Activated CD4-positive, alpha-beta T cell treated with anti-CD3 and anti-CD28 coated beads for 4 hours (primary cell): ENCODE data around the gene MAP3K20.
"Not testable (repeated sequence)": the region's sequence is repeated elsewhere in the genome, so short reads cannot be mapped to it uniquely, and the experiment has no call there.

Source experiments
- DNase-seq, 2 donors: peaks; one replicate each; pipeline ENCODE4 v3.0.0-alpha.2; 2020

The MAP3K20 gene

DNA sequence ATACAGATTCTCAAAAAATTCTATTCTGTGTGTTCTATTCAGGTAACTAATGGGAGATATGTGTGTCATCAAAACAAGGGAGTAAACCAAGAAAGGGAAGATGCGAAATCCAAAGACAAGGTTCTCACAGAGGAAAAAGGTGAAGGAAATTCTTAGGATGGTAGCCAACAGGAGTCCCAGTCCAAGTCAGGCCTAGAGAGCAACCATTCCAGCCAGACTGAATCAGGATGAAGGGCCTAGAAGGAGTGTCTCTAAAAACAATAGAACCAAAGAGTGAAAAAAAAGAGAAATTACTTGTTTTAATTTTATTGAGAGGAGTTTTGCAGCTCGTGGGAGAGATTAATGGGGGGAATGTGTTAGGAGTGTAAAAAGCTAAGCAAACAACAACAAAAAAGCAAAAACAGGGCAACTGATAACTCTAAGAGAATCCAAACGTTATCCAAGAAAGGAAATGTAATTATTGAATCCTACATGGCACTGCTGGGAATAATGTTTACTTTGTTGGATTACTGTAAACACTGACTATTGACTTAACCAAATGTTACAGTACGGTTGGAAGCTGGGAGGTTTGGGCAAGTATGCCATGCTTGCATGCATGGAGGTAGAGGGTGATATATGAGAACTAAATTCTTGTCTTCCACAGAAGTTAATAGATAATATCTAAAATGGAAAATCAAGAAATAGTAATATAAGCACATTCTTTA, 12.3 kb downstream of the MAP3K20 start:
- no peak for DNase-seq

DNA sequence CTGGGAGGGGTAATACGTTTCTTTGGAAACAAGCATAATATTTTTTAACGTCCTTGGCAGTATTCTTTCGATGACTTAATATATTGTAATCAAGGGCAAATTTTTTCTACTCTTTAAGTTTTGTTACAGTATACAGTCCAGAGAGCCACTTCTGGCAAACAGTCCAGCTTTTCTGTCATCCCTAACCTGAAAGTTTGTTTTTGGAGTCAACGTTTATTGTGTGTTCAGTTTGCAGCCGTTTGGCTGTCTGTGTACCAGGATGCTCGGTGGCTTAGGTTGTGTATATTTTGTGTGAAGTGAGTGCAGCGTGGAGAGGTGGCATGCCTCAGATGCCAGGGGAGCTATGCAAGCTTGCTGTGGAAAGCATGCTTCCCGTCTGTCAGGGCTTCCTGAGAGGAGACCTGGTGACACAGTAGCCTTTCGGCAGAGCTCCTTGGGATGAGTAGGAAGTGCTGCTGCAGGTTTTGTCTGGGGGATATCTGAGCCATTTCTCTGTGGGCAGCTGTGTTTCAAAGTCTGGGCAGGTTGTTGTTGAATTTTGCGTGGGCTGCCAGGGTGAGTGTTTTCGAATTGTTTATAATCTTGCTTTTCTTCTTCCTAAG, 14.7 kb downstream of the MAP3K20 start:
- DNase-seq = no peak

DNA sequence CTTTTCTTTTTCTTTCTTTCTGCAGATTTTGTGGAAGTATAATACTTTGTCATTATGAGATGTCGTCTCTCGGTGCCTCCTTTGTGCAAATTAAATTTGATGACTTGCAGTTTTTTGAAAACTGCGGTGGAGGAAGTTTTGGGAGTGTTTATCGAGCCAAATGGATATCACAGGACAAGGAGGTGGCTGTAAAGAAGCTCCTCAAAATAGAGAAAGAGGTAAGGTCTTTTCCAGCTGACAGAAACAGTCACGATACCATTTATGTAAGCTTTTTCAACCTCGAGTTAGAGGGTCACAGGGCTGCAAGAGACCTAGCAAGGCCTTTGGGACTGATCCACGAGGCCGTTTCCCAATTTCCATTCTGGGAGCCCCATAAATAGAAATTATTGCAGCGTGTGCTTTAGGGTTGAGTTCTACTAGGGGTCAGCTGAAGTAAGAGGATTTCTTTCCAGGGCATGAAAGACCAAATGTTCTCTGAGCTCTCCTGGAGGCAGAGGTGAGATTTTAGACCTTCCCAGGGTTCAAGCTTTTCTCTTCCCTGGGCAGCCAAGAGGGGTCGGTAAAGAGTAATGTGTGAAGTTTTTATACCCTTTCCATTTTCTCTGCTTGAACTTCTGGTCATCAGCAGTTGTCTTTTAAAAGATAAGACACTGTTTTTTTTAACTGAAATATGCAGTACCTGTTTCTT, 15.5 kb downstream of the MAP3K20 start:
- no peak for DNase-seq

DNA sequence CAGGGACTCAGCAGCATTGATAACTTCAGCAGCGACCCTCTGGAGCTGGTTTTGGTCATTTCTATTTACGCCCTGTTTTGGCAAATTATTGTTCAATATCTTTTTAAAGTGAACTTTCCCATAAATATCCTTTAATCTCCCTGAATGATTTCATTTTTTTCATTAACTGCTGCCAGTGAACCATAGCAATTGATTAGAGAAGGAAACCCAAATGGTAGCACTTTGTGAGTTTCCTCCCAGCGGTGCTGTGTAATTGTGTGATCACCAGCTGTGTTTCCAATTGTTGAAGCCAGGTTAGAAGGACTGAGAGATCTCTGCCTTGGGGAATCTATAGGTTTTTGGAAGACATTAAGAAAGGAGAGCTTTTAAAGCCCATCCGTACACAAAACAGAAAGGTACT, 16.3 kb downstream of the MAP3K20 start:
- no peak for DNase-seq

DNA sequence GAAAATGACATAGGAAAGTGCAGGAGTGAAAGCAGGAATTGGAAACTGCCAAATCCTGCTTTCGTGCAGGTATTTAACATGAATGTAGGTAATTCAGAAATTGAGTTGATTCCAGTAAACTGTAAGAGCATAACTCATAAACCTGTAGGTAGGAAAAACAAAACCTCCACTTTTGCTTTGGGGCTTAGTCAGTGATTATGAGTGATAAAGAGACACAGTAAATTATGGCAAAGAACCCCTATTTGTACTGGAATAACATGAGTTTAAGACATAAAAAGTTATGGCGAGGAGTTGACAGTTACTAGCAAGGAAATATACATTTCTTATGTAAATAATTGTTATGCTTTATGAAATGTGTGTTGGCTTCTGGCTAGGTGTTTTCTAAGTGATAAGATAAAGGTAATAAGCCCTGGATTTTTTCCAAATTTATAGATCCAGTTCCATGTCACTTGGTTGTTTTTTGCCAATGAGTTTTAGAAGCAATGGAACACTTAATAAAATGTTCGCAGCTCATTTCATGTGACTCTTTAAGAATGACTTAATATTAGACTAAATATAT, 17.3 kb downstream of the MAP3K20 start:
- DNase-seq = no peak

DNA sequence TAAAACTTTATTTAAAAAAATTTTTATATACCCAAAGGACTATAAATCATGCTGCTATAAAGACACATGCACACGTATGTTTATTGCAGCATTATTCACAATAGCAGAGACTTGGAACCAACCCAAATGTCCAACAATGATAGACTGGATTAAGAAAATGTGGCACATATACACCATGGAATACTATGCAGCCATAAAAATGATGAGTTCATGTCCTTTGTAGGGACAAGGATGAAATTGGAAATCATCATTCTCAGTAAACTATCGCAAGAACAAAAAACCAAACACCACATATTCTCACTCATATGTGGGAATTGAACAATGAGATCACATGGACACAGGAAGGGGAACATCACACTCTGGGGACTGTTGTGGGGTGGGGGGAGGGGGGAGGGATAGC, 18.0 kb downstream of the MAP3K20 start:
- DNase-seq = not testable (repeated sequence)

DNA sequence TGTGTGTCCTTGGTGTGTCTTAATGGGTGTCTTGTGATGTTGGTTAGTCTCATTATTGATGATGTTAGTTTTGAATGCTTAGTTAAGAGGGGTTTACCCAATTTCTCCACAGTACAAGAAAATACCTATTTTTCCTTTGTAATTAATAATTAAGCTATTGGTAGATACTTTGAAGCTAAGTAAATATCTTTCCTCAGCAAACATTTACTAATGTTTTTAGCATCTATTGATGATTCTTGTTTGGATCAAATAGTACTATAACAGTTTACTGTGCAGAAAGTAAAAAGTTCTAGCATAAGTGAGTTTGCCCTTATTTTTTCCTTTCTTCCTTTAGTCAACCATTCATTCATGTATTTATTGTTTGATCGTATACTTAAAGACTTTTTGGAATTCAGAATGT, 19.1 kb downstream of the MAP3K20 start:
- DNase-seq = no peak

DNA sequence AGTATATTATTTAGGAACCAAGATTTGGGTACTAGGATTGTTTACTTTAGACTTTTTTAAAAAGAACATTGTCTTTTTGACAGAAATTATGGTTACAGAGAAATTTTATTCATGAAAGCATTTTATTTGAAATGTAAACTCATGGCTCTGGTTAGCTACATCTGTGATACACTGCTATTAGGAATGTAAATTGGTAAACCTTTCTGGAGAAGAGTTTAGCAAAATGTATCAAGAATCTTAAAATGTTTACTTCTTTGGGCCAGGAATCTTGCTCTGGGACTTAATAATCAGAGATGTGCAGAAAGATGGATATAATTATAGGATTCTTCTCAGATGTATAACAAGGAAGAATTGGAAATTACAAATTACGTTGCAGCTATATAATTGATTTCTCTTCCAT, 19.7 kb downstream of the MAP3K20 start:
- DNase-seq = no peak

DNA sequence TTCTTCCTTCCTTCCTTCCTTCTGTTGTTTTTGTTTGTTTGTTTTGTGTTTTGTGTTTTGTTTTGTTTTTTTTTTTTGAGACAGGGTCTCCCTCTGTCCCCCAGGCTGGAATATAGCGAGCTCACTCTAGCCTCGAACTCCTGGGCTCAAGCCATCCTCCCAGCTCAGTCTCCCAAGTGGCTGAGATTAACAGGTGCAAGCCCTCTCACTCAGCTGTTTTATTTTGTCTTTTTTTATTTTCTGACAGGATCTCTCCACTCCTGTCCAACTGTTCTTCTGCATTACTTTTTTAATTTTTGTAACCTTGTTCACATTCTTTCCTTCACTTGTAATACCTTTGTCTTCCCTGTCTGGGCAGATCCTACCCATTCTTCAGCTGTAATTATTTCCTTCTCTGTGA, 23.6 kb downstream of the MAP3K20 start:
- no peak for DNase-seq

DNA sequence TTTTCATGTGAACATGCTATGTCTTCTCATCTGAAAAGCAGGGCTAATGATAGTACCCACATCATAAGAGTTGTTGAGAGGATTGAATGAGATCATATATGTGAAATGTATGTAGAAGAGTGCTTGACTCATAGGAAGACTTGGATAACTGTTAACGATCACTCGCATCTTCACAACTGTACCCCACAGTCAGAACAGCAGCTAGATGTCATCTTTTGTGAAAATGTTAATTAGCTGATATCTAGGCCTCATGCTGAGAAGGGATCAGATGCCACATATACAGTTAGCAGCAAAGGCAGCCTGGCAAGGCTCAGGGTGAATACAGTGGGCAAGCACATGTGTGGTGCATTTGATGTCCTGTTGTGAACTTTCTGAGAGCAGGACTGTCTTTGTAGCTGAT, 24.2 kb downstream of the MAP3K20 start:
- no peak for DNase-seq

DNA sequence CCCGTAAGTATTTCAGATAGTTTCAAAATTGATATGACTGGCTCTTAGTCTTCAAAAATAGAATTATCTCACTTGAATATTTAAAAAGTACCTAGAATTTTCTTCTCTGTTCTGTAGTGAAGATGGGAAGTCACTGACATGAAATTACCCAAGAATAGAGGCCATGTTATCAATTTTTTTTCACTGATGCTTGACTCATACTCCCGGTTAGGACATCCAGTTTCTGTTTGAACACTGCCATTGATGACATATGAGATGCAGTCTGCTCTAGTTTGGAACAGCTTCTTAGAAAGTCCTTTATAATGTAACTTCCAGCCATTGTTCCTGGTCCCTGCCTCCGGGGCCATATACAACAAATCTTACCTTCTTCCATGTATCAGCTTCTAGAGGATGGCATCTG, 26.0 kb downstream of the MAP3K20 start:
- DNase-seq = no peak

DNA sequence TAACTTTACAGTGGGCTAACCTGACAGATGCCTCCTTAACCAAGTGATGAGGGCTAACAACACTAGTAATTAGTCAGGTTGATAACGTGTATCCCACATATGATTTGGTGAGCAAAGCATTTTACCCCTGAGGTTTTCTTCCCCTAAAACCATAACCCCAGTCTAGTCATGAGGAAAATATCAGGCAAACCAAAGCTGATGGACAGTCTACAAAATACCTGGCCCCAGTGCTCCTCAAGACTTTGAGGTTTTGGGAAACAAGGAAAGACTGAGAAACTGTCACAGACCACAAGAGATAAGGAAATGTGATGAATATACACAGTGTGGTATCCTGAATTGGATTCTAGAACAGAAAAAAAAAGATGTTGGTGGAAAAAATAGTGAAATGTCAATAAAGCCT, 28.5 kb downstream of the MAP3K20 start:
- no peak for DNase-seq

DNA sequence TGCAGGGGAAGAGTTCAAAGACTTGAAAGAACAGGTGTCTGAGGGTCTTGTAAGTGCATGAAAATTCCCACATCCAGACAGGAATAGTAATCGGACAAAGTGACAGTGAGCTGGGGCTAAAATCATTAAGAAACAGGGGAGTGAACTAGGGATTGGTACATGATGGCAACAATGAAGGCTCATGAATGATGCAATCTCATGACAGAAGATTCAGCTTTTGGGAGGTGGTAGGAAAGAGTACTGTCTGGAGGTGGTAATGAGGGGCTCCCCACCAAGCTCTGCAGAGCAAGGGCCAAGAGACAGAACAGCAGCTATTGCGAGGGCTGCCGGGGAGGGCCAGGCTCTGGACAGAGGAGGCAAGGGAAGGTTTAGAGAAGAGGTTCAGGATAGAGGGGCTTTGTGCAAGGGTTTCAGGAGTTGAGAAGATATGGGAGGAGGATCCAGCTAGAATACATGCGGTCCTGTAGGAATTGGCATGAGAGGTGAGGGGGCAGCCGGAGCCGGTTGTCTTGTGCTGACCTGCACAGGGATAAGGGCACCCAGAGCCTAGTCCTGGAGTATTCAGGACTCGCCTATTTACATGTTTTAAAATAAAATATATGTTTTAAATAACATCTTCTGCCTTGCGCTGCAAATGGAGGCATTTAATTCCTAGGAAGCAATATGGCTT, 31.4 kb downstream of the MAP3K20 start:
- DNase-seq = no peak

DNA sequence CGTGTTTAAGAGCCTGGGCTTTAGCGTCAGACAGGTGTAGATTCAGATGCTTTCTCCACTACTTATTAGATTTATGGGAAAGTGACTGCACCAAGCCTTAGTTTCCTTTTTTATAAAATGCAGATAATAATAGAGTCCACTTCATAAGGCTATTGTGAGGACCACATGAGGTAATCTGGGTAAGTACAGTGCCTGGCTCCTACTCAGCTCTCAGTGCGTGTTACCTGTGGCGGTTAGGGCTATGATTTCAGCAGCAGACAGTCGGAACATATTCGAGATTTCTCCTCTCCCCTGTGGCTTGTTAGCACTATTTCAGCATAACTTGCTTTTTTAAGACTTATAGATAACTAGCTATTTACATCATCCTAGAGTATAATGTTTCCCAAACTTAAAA, 32.0 kb downstream of the MAP3K20 start:
- no peak for DNase-seq

DNA sequence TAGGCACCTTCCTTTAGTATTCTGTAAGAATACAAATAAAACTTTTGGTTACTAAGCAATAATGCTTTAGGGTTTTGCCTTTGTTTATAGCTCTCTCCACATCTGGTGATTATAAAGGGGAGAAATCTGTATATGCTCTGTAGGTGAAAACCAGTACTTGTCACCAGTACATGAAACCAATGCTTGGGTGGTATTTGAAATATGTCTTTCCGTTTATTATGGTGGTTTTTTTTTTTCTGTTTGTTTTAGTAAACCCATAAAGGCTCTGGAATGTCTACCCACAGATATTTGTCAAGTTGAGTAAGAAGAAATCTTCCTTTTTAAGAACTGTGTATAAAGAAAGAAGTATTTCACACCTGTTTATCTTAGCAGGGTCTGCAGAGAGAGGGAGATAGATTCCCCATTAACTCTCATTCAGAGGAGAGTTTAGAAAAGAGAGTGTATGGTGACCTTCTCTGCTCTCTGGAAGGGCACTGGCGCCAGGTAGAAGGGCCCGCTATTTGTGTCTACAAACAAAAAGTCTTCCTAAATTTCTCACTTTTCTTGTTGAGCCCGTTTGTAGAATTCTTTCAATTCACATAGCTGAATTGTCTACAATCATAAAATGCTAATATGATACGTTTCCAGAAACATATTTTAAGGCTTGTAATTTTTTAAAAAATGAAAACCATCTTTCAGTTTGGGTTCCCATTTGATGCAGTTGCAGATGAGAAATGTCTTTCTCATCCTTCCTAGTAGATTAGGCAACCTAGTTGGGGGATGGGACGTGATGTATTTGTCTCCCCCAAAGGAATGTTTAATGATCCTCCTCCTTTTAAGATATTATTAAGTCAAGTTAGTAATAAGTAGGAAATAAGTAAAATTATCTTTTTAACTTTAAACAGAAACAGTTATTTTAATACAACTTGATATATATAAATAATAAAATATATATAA, 33.9 kb downstream of the MAP3K20 start:
- DNase-seq = no peak

DNA sequence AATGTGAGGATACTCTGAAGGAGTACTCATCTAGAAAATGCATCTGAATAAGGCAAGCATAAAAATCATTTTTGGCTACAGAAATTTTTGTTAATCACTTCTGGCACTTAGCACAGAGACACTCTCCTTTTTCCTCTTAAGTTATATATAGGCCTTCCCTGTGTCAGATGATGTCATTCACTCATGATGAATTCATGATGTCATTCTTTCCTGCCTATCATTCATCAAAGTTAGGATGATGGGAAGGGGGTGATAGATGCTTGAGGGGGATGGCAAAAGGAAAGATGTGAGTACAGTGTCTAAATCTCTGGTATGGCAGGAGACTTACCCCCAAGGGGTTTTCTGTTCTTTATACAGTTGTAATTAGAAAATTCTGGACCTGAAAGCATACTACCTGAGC, 42.0 kb downstream of the MAP3K20 start:
- no peak for DNase-seq

DNA sequence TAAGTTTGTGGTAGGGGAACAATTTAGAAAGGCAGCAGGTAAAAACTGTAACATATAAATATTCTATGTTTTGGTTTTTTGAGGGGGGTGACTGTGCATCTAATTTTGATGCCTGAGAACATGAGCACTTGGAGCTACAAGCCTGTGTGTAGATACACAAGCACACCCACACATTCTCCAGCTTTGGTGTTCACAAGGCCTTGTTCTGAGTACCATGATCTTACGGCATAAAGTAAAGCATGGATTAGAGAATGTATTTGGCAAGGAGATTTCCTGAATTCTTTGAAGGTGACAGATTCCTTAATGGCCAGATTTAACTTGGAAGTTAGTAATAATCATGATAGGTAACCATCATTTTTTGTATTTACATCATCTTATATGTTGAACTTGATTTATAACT, 42.7 kb downstream of the MAP3K20 start:
- no peak for DNase-seq

DNA sequence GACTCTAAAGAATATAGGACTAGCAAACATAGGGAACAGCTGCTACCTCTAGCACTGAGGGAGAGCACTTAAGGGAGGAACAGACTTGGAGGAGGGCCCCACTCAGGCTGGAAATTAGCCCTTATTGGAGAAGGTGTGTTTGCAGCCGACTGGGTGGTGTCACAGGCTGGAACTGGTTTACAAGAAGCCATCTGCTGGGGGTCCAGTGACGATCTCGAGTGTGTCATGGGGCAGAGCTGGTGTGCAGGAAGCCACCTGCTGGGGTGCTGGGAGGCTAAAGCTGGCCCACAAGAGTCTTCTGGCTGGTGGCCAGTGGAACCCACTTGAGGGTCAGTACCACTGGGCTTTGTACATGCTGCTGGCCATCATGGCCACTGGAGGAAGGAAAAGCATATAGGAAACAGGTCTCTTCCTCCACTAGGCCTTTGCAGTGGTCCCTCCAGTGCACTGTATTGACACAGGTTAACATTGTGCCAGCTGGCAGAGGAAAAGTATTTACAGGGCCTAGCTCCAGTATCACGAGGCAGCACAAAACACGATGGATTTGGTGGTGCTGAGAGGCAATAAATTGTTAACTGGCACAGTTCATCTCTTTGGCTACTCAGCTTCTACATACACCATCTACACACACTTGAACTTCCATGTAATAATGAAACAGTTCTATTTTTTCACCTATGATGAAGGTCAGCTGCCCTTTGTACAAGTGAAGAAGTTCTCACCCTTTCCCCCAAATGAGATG, 43.6 kb downstream of the MAP3K20 start:
- DNase-seq = no peak

DNA sequence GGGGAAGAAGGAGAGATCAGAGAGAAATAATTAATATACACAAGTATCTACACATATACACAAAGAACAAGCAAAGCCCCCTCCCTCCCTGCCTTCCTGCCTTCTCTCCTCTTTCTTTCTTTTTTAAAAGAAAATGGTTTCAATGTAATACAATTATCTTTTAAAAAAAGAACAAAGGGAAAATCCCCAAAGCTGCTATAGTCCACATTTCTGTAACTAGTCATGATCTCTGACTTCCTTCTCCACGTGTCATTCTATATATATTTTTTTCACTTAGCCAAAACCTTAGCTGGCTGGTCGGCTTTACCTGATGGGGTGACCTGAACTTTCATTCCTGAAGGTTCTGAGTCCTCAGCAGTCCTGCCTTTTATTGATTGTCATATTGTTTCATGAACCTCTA, 44.3 kb downstream of the MAP3K20 start:
- no peak for DNase-seq

DNA sequence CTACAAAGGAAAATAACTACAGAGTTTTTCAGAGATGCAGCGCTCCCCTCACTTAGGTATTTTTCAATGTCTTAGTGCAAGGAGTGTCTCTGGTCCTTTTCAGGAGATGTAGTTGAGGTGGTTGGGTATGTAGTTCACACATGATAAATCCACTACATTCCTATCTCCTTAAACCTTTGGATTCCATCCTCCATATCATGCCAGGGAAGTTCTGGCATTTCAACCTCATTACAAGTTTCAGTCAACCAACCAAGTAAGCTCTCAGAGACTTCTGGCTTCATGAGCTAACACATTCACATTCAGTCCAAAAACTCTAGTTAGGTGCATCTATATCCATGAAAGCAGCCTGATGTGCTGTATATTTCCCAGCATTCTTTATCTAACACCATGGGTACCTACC, 47.3 kb downstream of the MAP3K20 start:
- no peak for DNase-seq

DNA sequence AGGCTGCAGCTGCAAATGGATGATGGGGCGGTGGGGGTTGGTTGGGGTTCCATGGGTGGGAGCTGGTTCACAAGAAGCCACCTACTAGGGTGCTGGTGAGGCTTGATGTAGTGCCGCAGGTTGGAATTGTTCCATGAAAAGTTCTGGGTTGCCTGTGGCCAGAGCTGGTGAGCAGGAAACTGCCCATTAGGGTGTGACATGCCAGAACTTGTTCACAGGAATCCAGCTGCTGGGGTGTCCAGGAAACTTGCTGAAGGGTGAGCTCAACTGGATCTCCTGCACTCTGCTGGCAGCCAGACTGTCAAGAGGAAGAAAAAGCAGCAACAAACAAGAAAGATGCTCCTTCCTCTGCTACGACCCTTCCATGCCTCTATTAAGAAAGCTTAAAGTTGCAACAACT, 48.8 kb downstream of the MAP3K20 start:
- DNase-seq = no peak

DNA sequence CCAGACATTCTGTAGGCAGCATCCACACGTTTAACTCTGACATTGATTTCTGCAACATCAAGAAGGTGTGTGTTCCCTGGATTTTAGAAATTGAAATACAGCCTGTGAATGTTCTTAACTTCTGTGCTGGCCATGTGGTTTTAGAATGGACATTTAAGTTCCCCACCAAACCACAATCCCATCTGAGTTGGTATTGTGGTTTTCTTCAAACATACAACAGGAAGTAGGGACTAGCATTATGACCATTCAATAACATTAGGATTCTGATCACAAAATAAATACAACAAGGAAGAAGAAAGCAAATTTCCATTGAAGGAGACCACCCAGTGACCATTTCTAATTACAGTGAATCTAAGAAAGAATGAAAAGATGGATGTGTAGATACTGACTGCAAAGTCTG, 51.2 kb downstream of the MAP3K20 start:
- DNase-seq = no peak
